Lower leg skin (tissue), 3 donors: ENCODE measurements around the gene ZNF417.

ENCODE experiments used
- CTCF ChIP-seq, 3 donors: fragments of 450-650 bp; IDR thresholded peaks; one replicate each; pipeline ENCODE4 v1.5.1; 2016; ENCODE audit warnings: antibody characterized with exemption in 3 of 3, mild to moderate bottlenecking in 3 of 3, moderate library complexity in 2 of 3
- POLR2A ChIP-seq, 2 donors: fragments of 450-650 bp; IDR thresholded peaks; one replicate each; pipeline ENCODE4 v1.6.1; 2016 to 2017; ENCODE audit warnings: antibody characterized with exemption in 2 of 2, mild to moderate bottlenecking in 1 of 2, moderate library complexity in 1 of 2

- TF ChIP-seq CTCF (IDR thresholded peaks at IDR 0.05) (no peak), POLR2A (IDR thresholded peaks at IDR 0.05) (no peak)
Measured at GRCh38 chr19:57905258-57905657, 11.1 kb downstream of the ZNF417 start.
